Choroid plexus epithelial cell (primary cell): ENCODE results near the gene PELI2.

Source experiments
- DNase-seq: peaks from one replicate; pipeline ENCODE4 v3.0.0-alpha.2; 2010; ENCODE audit warnings: low read depth
- H3K4me3 ChIP-seq: 2 replicates; pipeline ENCODE4 v1.5.1; 2011; ENCODE audit warnings: low read depth, mild to moderate bottlenecking, control low read depth, low read length, moderate library complexity
- TF ChIP-seq, protein P1 (sequence below): conservative IDR thresholded peaks from 2 replicates; pipeline ENCODE4 v1.5.1; 2011; ENCODE audit warnings: low read depth, mild to moderate bottlenecking, control low read depth, inconsistent platforms, low read length, moderate library complexity

Gene PELI2

DNA sequence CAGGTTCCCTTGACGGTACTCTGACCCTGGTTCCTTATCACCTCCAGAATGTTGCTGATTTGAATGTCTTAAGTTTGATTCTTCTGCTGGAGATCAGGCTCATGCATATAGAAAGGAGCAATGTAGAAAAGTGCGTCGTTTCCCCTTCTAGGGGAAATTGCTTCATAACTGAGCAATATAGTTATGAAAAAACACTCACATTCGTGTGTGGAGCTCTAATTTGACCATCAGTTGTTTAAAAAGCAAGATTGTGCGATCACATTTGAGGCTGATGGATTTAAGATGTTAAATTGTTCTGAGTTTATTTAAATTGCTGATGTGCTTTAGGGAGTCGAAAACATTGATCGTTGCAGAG lies 19.2 kb downstream of the PELI2 start:
- TF ChIP-seq, protein P1, sequence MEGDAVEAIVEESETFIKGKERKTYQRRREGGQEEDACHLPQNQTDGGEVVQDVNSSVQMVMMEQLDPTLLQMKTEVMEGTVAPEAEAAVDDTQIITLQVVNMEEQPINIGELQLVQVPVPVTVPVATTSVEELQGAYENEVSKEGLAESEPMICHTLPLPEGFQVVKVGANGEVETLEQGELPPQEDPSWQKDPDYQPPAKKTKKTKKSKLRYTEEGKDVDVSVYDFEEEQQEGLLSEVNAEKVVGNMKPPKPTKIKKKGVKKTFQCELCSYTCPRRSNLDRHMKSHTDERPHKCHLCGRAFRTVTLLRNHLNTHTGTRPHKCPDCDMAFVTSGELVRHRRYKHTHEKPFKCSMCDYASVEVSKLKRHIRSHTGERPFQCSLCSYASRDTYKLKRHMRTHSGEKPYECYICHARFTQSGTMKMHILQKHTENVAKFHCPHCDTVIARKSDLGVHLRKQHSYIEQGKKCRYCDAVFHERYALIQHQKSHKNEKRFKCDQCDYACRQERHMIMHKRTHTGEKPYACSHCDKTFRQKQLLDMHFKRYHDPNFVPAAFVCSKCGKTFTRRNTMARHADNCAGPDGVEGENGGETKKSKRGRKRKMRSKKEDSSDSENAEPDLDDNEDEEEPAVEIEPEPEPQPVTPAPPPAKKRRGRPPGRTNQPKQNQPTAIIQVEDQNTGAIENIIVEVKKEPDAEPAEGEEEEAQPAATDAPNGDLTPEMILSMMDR, result no peak

DNA sequence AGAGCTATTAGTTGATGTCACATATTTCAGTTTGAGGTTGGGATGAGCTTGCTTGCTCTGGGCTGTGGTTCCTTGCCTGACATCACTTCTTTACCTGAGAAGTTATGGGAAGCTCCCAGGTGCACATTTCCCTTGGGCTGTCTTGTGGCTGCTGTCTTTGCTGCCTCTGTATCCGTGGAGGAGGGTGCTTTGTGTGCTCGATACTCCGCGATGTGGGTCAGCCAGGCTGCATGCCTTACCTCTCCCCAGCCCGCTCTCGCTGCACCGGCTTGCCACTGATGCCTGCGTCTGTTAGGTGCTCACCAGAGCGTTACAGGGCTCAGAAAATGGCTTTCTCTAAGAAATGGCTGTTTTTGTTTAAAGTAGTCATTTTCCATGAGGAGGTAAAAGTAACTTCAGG lies 19.6 kb downstream of the PELI2 start:
- TF ChIP-seq, protein P1, result no peak
- DNase-seq, result no peak
- no peak overlapping the region for H3K4me3 ChIP-seq

More for the DNA sequence above, 19.2 kb downstream of the PELI2 start:
- H3K4me3 ChIP-seq, result no peak overlapping the region
- no peak for DNase-seq

DNA sequence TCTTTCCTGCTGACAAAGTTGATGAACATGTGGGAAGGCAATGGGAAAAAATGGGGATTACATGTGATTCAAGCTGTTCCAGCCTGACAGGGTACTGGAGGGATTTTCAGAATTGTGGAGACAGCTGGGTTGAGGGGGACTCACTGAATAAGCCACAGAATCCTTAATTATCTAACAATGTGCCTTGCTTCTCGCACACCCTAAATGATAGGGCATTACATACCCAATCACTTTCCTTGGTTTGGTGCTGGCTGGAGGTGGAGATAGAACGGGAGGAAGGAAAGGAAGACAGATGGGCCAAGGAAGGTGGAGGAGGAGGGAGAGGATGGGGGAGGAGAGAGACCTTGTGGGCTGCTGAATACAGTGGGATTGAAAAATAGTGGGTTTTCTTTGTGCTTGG lies 20.7 kb downstream of the PELI2 start:
- no peak for DNase-seq
- TF ChIP-seq, protein P1, result no peak
- H3K4me3 ChIP-seq, result no peak overlapping the region

DNA sequence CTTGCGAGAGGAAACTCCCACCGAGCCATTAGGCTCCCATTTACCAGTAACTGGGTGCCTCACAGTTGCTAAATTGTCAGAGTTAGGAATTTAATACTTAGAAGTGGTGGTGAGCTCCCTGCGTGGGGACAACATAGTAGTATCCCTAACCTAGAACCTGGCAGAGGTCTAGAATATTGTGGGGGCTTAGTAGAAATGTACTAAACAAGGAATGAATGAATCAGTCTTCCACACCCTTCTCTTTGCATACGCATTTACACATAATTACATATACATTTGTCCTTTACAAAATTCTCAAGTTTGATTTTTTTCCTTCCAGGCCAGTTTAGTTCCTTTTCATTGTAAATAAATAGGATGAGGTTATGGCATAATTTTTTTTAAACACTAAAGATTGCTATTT lies 24.1 kb downstream of the PELI2 start:
- no peak overlapping the region for H3K4me3 ChIP-seq
- TF ChIP-seq, protein P1, result no peak
- no peak for DNase-seq

DNA sequence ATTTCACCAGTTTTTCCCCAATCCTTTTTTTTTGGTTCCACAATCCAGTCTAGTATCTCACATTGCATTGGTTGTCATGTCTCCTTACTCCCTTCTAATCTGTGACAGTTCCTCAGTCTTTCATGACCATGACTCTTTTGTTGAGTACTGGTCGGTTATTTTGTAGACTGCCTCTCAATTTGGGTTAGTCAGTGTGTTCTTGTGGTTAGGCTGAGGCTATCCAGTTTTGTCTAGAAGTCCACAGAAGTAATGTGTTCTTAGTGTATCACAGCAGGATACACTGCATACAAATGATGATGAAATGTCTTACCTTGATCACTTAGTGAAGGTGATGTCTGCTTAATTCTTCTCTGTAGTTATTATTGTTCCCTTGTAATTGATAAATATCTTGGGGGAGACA lies 24.8 kb downstream of the PELI2 start:
- DNase-seq, result no peak
- no peak overlapping the region for H3K4me3 ChIP-seq
- TF ChIP-seq, protein P1, result no peak

DNA sequence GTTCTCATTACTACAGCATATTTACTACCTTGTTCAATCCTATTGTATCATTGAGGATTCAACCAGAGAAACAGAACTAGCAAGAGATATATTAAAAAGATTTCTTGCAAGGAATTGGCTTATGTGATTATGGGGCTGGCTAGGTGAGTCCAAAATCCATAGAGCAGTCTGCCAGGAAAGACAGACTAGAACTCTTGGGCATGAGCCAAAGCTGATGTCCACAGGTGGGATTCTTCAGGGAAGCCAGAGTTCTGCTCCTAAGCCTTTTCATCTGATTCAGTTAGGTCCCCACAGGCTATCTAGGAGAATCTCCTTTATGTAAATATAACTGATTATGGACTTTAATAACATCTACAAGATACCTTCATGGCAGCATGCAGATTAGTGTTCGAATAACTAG lies 26.0 kb downstream of the PELI2 start:
- no peak for DNase-seq
- TF ChIP-seq, protein P1, result no peak
- H3K4me3 ChIP-seq, result no peak overlapping the region

DNA sequence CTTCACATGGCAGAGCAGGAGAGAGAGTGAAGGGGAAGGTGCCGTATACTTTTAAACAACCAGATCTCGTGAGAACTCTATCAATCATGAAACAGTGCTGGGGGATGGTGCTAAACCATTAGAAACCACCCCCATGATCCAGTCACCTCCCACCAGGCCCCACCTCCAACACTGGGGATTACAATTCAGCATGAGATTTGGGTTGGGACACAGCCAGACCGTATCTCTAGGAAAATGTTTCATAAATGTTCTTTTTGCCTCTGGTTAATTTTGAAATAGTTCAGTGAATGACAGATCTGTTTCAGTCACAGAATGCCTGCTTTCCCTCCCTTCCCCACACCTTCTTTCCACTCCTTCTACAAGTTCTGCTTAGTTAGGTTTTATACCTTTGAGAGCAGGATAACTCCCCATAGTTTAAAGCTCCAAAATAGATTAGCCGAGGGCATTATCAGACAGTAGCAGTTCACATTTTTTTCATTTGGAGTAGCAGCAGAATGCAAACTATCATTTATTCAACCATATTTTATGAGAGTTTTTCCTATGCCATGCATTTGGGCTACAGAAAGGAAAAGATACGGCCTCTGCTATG lies 27.1 kb downstream of the PELI2 start:
- DNase-seq, result peak; percentile 37
- TF ChIP-seq, protein P1, result no peak
- H3K4me3 ChIP-seq, result no peak overlapping the region
